HG02870 (cell line): Measurements from ENCODE around the gene ALG3.

ENCODE experiments used
- ATAC-seq: cut with Tn5 transposase; IDR thresholded peaks from one replicate; pipeline ENCODE4 v1.9.1; 2021; ENCODE audit warnings: mild to moderate bottlenecking, moderate library complexity; ENCODE audit not compliant: unreplicated experiment

The ALG3 gene

GRCh38 chr3:184260724-184261269, 12.0 kb upstream of the ALG3 start:
- ATAC-seq, result no peak

GRCh38 chr3:184259878-184260723, 11.3 kb upstream of the ALG3 start:
- ATAC-seq, result no peak

GRCh38 chr3:184259396-184259877, 10.7 kb upstream of the ALG3 start:
- ATAC-seq, result no peak

- ATAC-seq, result no peak
Observed at GRCh38 chr3:184258926-184259325, 10.2 kb upstream of the ALG3 start.

- no peak for ATAC-seq
Observed at GRCh38 chr3:184257083-184257915, 8.5 kb upstream of the ALG3 start.

- no peak for ATAC-seq
Observed at GRCh38 chr3:184255291-184256039, 6.7 kb upstream of the ALG3 start.

GRCh38 chr3:184250167-184250828, 1.5 kb upstream of the ALG3 start:
- peak; percentile 65 for ATAC-seq

- peak; percentile 84 for ATAC-seq
Observed at GRCh38 chr3:184249412-184250166, 827 bp upstream of the ALG3 start, which contains the start of gene EEF1AKMT4. EEF1AKMT4 (plus strand) TSS chr3:184249672; CDS start chr3:184249695, 23 bp downstream.

GRCh38 chr3:184242297-184242685, 6.5 kb downstream of the ALG3 start:
- ATAC-seq, result no peak

- no peak for ATAC-seq
Observed at GRCh38 chr3:184241447-184242296, 7.1 kb downstream of the ALG3 start.

GRCh38 chr3:184241141-184241446, 7.7 kb downstream of the ALG3 start:
- no peak for ATAC-seq

- ATAC-seq, result no peak
Observed at GRCh38 chr3:184240384-184241140, 8.2 kb downstream of the ALG3 start.

- ATAC-seq, result no peak
Observed at GRCh38 chr3:184239708-184240107, 9.1 kb downstream of the ALG3 start.

- ATAC-seq, result no peak
Observed at GRCh38 chr3:184239221-184239620, 9.5 kb downstream of the ALG3 start.

GRCh38 chr3:184238246-184238818, 10.4 kb downstream of the ALG3 start:
- no peak for ATAC-seq

GRCh38 chr3:184237807-184238206, 11.0 kb downstream of the ALG3 start:
- no peak for ATAC-seq

GRCh38 chr3:184237211-184237610, 11.6 kb downstream of the ALG3 start:
- ATAC-seq, result no peak

- ATAC-seq, result no peak
Observed at GRCh38 chr3:184236636-184237035, 12.1 kb downstream of the ALG3 start.
